GM12878 (cell line): ENCODE results near the gene GALNT15. TPM values are rescaled to one million over a fixed set of nuclear protein-coding genes. Genes with fewer than 3 reads are reported as not detected.

Source experiments
- ATAC-seq: fragments of 200-7000 bp; cut with Tn5 transposase; 3 replicates; pipeline ENCODE4 v1.9.1; 2020; ENCODE audit warnings: mild to moderate bottlenecking, moderate library complexity
- BruUV-seq: library from RNA; stranded (reverse); fragments of 400-500 nt; replicated peaks from 2 replicates; lab custom pipeline; 2021; lab: Mats Ljungman, UMichigan
- CTCF ChIA-PET: fragments of 300-600 bp; sonication (Branson Sonifier 250); formaldehyde crosslinking; extraction: SDS; loops from one replicate; lab custom pipeline; 2021; ENCODE audit warnings: inconsistent platforms; lab: Yijun Ruan, JAX
- POLR2A ChIA-PET: fragments of 350-600 bp; formaldehyde crosslinking; extraction: SDS; loops from one replicate; lab custom pipeline; 2021; ENCODE audit warnings: inconsistent platforms; lab: Charles Lee
- RAD21 ChIA-PET: fragments of 300-600 bp; sonication (Branson Sonifier 250); formaldehyde crosslinking; loops from one replicate; lab custom pipeline; 2023; ENCODE audit warnings: antibody characterized with exemption; ENCODE audit not compliant: unreplicated experiment; lab: Charles Lee
- SMC1A ChIA-PET: fragments of 300-600 bp; sonication (Branson Sonifier 250); formaldehyde crosslinking; loops from one replicate; lab custom pipeline; 2023; ENCODE audit not compliant: unreplicated experiment, uncharacterized antibody; lab: Charles Lee
- DNase-seq: peaks from one replicate; pipeline ENCODE4 v3.0.0-alpha.2; 2011; ENCODE audit warnings: low read depth, low spot score
- FAIRE-seq: peaks from 3 replicates; lab custom pipeline; 2011; peaks lifted over from hg19 to GRCh38; lab: Jason Lieb, UNC
- H2AFZ ChIP-seq: 2 replicates; pipeline ENCODE4 v1.6.0; 2011; ENCODE audit warnings: low read depth, low read length, control low read depth; ENCODE audit not compliant: control insufficient read depth
- H3K27ac ChIP-seq: 2 replicates; pipeline ENCODE4 v1.5.1; 2011; ENCODE audit warnings: control low read depth; ENCODE audit not compliant: control insufficient read depth, insufficient read depth
- H3K27me3 ChIP-seq, 2 experiments: replicated peaks in 1 of 2; 2 replicates each; pipeline versions ENCODE4 v1.6.0 to v1.6.1; 2011; ENCODE audit warnings: low read length in 1 of 2; ENCODE audit not compliant: control insufficient read depth in 2 of 2, insufficient read depth in 2 of 2
- H3K36me3 ChIP-seq, 2 experiments: 2 replicates each; pipeline ENCODE4 v1.5.1; 2011; ENCODE audit warnings: low read length in 1 of 2; ENCODE audit not compliant: control insufficient read depth in 2 of 2, insufficient read depth in 2 of 2
- H3K4me1 ChIP-seq: 2 replicates; pipeline ENCODE4 v1.6.1; 2011; ENCODE audit warnings: mild to moderate bottlenecking, low read length, moderate library complexity, mixed read lengths; ENCODE audit not compliant: control insufficient read depth, insufficient read depth
- H3K4me2 ChIP-seq: 2 replicates; pipeline ENCODE4 v1.6.0; 2011; ENCODE audit warnings: control low read depth; ENCODE audit not compliant: control insufficient read depth, insufficient read depth
- H3K4me3 ChIP-seq: fragments of 200-600 bp; sonication (generic); 2 replicates; pipeline ENCODE4 v1.5.1; 2016
- H3K79me2 ChIP-seq: 2 replicates; pipeline ENCODE4 v1.6.0; 2011; ENCODE audit warnings: low read length; ENCODE audit not compliant: control insufficient read depth, insufficient read depth
- H3K9ac ChIP-seq: 2 replicates; pipeline ENCODE4 v1.8.0; 2011; ENCODE audit warnings: low read length, control low read depth, mixed read lengths; ENCODE audit not compliant: control insufficient read depth, insufficient read depth
- H3K9me3 ChIP-seq: replicated peaks from 3 replicates; pipeline ENCODE4 v1.5.1; 2011; ENCODE audit warnings: mild to moderate bottlenecking, low read length; ENCODE audit not compliant: control insufficient read depth, insufficient read depth
- H4K20me1 ChIP-seq: 2 replicates; pipeline ENCODE4 v1.6.0; 2011; ENCODE audit not compliant: control insufficient read depth, insufficient read depth
- CREM ChIP-seq: IDR thresholded peaks from 2 replicates; pipeline ENCODE4 v1.6.1; 2014; ENCODE audit warnings: antibody characterized with exemption, low read depth
- E2F8 ChIP-seq: fragments of 450-650 bp; IDR thresholded peaks from 2 replicates; pipeline ENCODE4 v1.6.1; 2018; ENCODE audit warnings: mild to moderate bottlenecking, low read depth, moderate library complexity; ENCODE audit not compliant: partially characterized antibody
- ESRRA ChIP-seq: IDR thresholded peaks from 2 replicates; pipeline ENCODE4 v1.6.1; 2012; ENCODE audit warnings: mild to moderate bottlenecking, low read length, improper control_type of control experiment
- HDAC6 ChIP-seq: fragments of 200-600 bp; sonication (generic); IDR thresholded peaks from one replicate; pipeline ENCODE4 v1.8.0; 2017; ENCODE audit warnings: antibody characterized with exemption; ENCODE audit not compliant: unreplicated experiment
- HDGF ChIP-seq: fragments of 450-650 bp; IDR thresholded peaks from 2 replicates; pipeline ENCODE4 v1.6.1; 2016; ENCODE audit warnings: antibody characterized with exemption
- JUNB ChIP-seq: IDR thresholded peaks from 2 replicates; pipeline ENCODE4 v1.6.1; 2016; ENCODE audit warnings: antibody characterized with exemption, mild to moderate bottlenecking
- MEF2A ChIP-seq: IDR thresholded peaks from 2 replicates; pipeline ENCODE4 v1.6.1; 2011; ENCODE audit warnings: low read depth, mild to moderate bottlenecking, low read length, moderate library complexity; ENCODE audit not compliant: insufficient read depth
- RELA ChIP-seq: fragments of 450-650 bp; IDR thresholded peaks from 2 replicates; pipeline ENCODE4 v1.8.0; 2014; ENCODE audit warnings: borderline replicate concordance; ENCODE audit not compliant: partially characterized antibody
- TARDBP ChIP-seq: IDR thresholded peaks from 2 replicates; pipeline ENCODE4 v1.6.1; 2016; ENCODE audit warnings: borderline replicate concordance
- ZNF24 ChIP-seq: fragments of 450-650 bp; IDR thresholded peaks from 2 replicates; pipeline ENCODE4 v1.6.1; 2017; ENCODE audit warnings: antibody characterized with exemption, mild to moderate bottlenecking
- WGBS: methylation state at CpG from one replicate; pipeline ENCODE4 v1.1.6; 2016; ENCODE audit warnings: low lambda C conversion rate; ENCODE audit not compliant: insufficient replicate concordance, insufficient coverage; ENCODE audit errors: missing lambda C conversion rate; 5-methylcytosine and 5-hydroxymethylcytosine counted together
- in situ Hi-C: fragments of 300-500 bp; cut with MboI; formaldehyde crosslinking; loops from 9 replicates; pipeline ENCODE4 v1.14.3; 2018; ENCODE audit warnings: mixed read lengths
- intact Hi-C: fragments of 100-400 bp; cut with micrococcal nuclease; formaldehyde crosslinking; loops from one replicate; pipeline ENCODE4 v1.14.2; 2022; ENCODE audit not compliant: unreplicated experiment
- polyA plus RNA-seq, 11 experiments: library from polyadenylated mRNA; depleted of rRNA in 4 of 11; unstranded in 6 of 11; stranded (reverse) in 5 of 11; fragments of >200 nt; fragmentation: Nextera tagmentation in 4 of 11; fragmentation: Illumina TruSeq in 1 of 11; extraction: Ambion mirVana in 4 of 11; extraction: Trizol in 1 of 11; gene quantifications; 1 replicate in 1 of 11; 2 replicates in 10 of 11; pipeline versions ENCODE4 v1.2.1 to v1.2.3, GENCODE V29; 2011 to 2016; ENCODE audit warnings: inconsistent platforms in 2 of 11, missing spikeins in 2 of 11, low read depth in 1 of 11
- total RNA-seq, 4 experiments: library from RNA; depleted of rRNA in 3 of 4; stranded (reverse); fragments of >200 nt in 3 of 4; fragmentation: Illumina TruSeq in 1 of 4; extraction: Trizol in 1 of 4; gene quantifications; 2 replicates each; pipeline versions ENCODE4 v1.2.1 to v1.2.3, GENCODE V29; 2013 to 2021
- TF ChIP-seq, protein P1 (sequence below): fragments of 150-350 bp; IDR thresholded peaks from 2 replicates; pipeline ENCODE4 v1.6.1; 2014; ENCODE audit warnings: mild to moderate bottlenecking, low read depth, low read length
- TF ChIP-seq, protein P2 (sequence below): IDR thresholded peaks from 2 replicates; pipeline ENCODE4 v1.6.1; 2011; ENCODE audit warnings: borderline replicate concordance, low read depth, mild to moderate bottlenecking, moderate library complexity, mixed read lengths, low read length; ENCODE audit not compliant: insufficient read depth; ENCODE audit errors: extremely low read length
- TF ChIP-seq, protein P3 (sequence below): fragments of 450-650 bp; IDR thresholded peaks from 2 replicates; pipeline ENCODE4 v1.6.1; 2017; ENCODE audit warnings: mild to moderate bottlenecking, low read depth, inconsistent platforms; ENCODE audit not compliant: poor library complexity, severe bottlenecking
- TF ChIP-seq, protein P4 (sequence below), 3 experiments: IDR thresholded peaks in 2 of 3; conservative IDR thresholded peaks in 1 of 3; 2 replicates each; pipeline ENCODE4 v1.5.1; 2011; ENCODE audit warnings: low read depth in 3 of 3, low read length in 3 of 3, mild to moderate bottlenecking in 3 of 3, control low read depth in 2 of 3, moderate library complexity in 2 of 3, inconsistent platforms in 1 of 3, mixed read lengths in 1 of 3; ENCODE audit not compliant: control insufficient read depth in 2 of 3, insufficient read depth in 1 of 3; ENCODE audit errors: extremely low read depth in 1 of 3

The GALNT15 gene
- total and polyA plus RNA-seq, 10 of the 15 experiments (the other 5 are each of a cell fraction or from before 2014, with no cell fraction given), result 0.03 to 0.05 TPM; not detected in 8

GRCh38 chr3:16248556-16248955 is 74.1 kb downstream of the GALNT15 start:
- no peaks in the 10 kb centered on the region for H4K20me1 ChIP-seq
- no peak overlapping the region for H3K4me3 ChIP-seq
- 79% methylated on average over 5 of the region's 5 CpGs for WGBS
- no peaks in the 10 kb centered on the region for H3K9me3 ChIP-seq
- in situ Hi-C loops (loop anchor here (5.0 to 10.0 kb wide), 4 partner anchors 201 to 1044 kb away; partner anchors contain the start of gene CAPN7), intact Hi-C loops (no loop called here)
- FAIRE-seq (no peak), ATAC-seq (no peak), DNase-seq (no peak)
- BruUV-seq, result no TSS peak
- no peaks in the 10 kb centered on the region for H3K36me3 ChIP-seq
- ChIA-PET CTCF (interaction anchor here (0.7 to 2.3 kb wide), 20 partner anchors 10 to 1045 kb away, joined by 3 to 35 read pairs (median 5); partner anchors contain the start of genes DPH3 and OXNAD1), RAD21 (interaction anchor here (0.7 to 1.4 kb wide), 8 partner anchors 17 to 618 kb away, joined by 3 to 10 read pairs (median 4); partner anchors contain the start of genes DPH3 and OXNAD1), POLR2A (interaction anchor here (0.6 to 1.5 kb wide), 2 partner anchors 16 to 652 kb away, joined by 3 read pairs; no protein-coding TSS in a partner anchor), SMC1A (interaction anchor here (0.7 to 4.0 kb wide), 7 partner anchors 15 to 432 kb away, joined by 3 to 38 read pairs (median 5); no protein-coding TSS in a partner anchor)
- H3K9ac ChIP-seq, result no peak overlapping the region
- peaks cover 14% of the 10 kb centered on the region for H3K4me1 ChIP-seq
- no peak overlapping the region for H3K27ac ChIP-seq
- H3K4me2 ChIP-seq, result no peak overlapping the region
- H3K27me3 ChIP-seq, result no peaks in the 10 kb centered on the region
- no peak overlapping the region for H2AFZ ChIP-seq
- H3K79me2 ChIP-seq, result no peaks in the 10 kb centered on the region
- TF ChIP-seq RELA (no peak), TARDBP (no peak), HDAC6 (no peak), JUNB (no peak), ESRRA (no peak), HDGF (no peak), CREM (no peak), MEF2A (no peak), E2F8 (no peak), ZNF24 (no peak)
- TF ChIP-seq, protein P1, sequence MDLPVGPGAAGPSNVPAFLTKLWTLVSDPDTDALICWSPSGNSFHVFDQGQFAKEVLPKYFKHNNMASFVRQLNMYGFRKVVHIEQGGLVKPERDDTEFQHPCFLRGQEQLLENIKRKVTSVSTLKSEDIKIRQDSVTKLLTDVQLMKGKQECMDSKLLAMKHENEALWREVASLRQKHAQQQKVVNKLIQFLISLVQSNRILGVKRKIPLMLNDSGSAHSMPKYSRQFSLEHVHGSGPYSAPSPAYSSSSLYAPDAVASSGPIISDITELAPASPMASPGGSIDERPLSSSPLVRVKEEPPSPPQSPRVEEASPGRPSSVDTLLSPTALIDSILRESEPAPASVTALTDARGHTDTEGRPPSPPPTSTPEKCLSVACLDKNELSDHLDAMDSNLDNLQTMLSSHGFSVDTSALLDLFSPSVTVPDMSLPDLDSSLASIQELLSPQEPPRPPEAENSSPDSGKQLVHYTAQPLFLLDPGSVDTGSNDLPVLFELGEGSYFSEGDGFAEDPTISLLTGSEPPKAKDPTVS, result no peak
- TF ChIP-seq, protein P2, sequence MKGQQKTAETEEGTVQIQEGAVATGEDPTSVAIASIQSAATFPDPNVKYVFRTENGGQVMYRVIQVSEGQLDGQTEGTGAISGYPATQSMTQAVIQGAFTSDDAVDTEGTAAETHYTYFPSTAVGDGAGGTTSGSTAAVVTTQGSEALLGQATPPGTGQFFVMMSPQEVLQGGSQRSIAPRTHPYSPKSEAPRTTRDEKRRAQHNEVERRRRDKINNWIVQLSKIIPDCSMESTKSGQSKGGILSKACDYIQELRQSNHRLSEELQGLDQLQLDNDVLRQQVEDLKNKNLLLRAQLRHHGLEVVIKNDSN, result no peak
- TF ChIP-seq, protein P3, sequence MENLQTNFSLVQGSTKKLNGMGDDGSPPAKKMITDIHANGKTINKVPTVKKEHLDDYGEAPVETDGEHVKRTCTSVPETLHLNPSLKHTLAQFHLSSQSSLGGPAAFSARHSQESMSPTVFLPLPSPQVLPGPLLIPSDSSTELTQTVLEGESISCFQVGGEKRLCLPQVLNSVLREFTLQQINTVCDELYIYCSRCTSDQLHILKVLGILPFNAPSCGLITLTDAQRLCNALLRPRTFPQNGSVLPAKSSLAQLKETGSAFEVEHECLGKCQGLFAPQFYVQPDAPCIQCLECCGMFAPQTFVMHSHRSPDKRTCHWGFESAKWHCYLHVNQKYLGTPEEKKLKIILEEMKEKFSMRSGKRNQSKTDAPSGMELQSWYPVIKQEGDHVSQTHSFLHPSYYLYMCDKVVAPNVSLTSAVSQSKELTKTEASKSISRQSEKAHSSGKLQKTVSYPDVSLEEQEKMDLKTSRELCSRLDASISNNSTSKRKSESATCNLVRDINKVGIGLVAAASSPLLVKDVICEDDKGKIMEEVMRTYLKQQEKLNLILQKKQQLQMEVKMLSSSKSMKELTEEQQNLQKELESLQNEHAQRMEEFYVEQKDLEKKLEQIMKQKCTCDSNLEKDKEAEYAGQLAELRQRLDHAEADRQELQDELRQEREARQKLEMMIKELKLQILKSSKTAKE, result no peak
- TF ChIP-seq, protein P4, sequence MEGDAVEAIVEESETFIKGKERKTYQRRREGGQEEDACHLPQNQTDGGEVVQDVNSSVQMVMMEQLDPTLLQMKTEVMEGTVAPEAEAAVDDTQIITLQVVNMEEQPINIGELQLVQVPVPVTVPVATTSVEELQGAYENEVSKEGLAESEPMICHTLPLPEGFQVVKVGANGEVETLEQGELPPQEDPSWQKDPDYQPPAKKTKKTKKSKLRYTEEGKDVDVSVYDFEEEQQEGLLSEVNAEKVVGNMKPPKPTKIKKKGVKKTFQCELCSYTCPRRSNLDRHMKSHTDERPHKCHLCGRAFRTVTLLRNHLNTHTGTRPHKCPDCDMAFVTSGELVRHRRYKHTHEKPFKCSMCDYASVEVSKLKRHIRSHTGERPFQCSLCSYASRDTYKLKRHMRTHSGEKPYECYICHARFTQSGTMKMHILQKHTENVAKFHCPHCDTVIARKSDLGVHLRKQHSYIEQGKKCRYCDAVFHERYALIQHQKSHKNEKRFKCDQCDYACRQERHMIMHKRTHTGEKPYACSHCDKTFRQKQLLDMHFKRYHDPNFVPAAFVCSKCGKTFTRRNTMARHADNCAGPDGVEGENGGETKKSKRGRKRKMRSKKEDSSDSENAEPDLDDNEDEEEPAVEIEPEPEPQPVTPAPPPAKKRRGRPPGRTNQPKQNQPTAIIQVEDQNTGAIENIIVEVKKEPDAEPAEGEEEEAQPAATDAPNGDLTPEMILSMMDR (IDR thresholded peaks at IDR 0.05 in 2 of 3, conservative IDR thresholded peaks at IDR 0.05 in 1 of 3; ENCODE audit: control insufficient read depth in 2 of 3, extremely low read depth in 1 of 3, insufficient read depth in 1 of 3, low read depth in 3 of 3, low read length in 3 of 3), result no peak
